Measurements from ENCODE around the gene PATZ1.
A peak's percentile ranks its signal among the peaks of the same experiment; 100 is the strongest.
"Not testable (repeated sequence)": the region's sequence is repeated elsewhere in the genome, so short reads cannot be mapped to it uniquely, and the experiment has no call there.

The PATZ1 gene

DNA sequence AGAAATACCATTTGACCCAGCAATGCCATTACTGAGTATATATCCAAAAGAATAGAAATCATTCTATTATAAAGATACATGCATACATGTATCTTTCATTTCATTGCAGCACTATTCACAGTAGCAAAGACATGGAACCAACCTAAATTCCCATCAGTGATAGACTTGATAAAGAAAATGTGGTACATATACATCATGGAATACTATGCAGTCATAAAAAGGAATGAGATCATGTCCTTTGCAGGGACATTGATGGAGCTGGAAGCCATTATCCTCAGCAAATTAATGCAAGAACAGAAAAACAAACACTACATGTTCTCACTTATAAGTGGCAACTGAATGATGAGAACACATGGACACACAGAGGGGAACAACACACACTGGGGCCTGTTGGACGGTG lies 31.9 kb downstream of the PATZ1 start:
- DNase-seq (ENCODE audit: low read depth in 1 of 2, low spot score in 1 of 2): not testable (repeated sequence)

DNA sequence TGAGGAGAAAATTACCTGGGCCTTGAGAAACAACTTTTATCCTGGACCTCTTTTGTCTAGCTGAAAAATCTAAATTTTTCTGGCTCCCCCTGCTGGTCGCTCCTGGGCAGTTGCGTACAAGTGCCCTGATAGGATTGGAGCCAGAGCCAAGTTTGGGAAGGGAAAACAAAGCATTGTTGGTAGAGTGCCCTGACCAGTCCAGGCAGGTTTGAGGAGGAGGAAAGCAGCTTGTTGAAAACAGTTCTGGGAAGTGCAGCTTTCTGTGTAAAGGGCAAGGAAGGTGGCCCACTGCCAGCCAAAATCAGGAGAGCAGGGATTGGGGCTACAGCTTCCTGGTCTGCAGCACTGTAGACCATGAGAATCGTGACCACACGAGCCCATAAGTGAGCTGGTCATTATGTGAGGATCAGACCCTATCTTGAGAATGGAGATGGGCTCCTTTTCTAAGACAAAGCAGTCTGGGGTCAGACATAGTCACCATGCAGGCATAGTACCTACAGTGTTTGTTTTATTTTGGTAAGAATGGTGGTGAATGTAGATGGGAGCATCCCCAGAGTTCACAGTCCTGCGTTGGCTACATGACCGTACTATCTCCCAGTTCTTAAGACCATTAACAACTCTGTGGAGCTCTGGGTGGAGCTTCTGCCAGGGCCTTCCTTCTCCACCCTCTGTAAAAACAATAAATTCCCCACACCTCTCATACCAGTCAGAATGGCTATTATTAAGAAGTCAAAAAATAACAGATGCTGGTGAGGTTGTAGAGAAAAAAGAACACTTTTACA lies 32.6 kb downstream of the PATZ1 start:
- DNase-seq (ENCODE audit: low read depth in 1 of 2, low spot score in 1 of 2): peak; percentile 33 to 39

DNA sequence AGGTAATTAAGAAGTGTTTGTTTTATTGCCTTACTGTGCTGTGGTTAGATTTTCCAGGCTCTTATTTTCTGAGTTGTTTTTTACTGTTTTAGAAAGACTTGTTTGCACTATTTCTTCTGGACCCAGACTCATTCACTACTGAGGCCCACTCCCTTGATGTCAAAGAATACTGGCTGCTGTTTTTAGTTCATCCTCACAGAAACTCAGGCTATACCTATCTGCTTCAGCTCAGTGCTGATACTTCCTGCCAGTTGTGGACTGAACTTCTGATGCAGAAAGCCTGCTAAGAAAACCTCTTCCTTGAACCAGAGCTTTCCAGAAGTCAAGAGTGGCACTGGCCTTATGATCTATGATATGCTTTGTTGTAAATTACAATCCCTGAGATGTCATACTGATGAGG lies 38.0 kb downstream of the PATZ1 start:
- DNase-seq (ENCODE audit: low read depth in 1 of 2, low spot score in 1 of 2): no peak

DNA sequence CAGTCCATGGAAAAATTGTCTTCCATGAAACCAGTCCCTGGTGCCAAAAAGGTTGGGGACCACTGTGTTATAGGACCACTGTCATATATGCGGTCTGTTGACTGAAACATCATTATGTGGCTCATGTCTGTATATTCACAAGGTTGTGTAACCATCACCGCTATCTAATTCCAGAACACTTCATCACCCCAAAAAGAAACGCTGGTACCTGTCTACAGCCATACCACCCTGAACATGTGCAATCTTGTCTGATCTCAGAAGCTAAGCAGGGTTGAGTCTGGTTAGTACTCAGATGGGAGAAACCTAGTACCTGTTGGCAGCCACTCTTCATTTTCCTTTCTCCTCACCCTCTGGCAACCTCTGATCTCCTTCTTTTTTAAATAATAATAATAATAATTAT lies 41.0 kb downstream of the PATZ1 start:
- no peak for DNase-seq (ENCODE audit: low read depth in 1 of 2, low spot score in 1 of 2)

DNA sequence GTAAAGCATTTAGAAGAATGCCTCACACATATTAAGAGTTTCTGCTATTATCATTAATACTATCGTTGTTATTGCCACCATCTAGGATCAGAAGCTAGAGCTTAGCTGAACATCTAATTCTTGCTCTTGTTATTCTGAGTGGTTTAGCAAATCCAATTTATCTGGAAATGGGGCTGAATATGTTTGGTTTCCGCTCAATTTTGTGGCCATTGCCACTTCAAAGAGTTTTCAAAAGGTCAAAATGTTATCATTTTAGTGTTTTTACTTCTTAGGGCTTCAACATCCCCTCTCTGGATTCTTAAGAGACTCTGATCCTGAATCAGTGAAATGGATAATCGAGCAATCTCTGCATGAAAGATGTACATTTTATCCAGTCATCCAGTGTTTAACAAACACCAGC lies 43.6 kb downstream of the PATZ1 start:
- DNase-seq (ENCODE audit: low read depth in 1 of 2, low spot score in 1 of 2): no peak

DNA sequence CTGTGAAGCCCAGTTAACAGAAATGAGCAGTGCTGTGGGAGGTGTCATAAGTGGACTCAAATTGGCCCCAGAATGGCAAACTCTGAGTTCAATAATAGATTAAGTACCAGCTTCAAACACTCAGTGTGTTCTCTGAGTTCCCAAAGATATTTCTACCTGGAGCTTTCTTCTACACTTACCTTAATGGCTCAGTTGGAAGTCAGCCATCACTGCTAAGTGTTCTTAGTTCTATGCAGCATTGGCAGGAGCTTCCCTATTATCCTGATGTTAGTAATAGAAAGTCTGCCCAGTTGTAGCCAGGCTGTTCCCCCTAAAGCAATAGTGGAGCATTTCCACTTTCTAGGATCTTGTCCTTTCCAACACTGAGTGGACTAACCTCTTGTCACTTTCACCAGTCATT lies 44.1 kb downstream of the PATZ1 start:
- DNase-seq (ENCODE audit: low read depth in 1 of 2, low spot score in 1 of 2): no peak

DNA sequence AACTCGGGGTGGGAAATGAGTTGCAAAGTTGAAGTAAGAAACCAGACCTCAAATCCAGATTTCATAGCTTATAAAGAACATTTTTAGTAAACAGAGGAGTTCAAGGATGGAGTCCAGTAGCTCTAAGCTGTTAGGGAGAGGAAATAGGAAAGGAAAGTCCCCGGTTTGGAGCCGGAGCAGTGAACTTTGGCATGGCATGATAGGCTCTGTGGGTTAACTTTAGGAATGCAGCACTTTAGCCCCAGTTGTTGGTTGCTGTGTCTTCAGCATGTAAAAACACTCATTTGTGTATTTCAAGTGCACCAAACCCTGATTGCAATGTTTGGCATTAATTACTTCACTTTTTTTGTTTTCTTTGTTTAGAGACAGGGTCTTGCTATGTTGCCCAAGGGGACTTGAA lies 45.2 kb downstream of the PATZ1 start:
- no peak for DNase-seq (ENCODE audit: low read depth in 1 of 2, low spot score in 1 of 2)

DNA sequence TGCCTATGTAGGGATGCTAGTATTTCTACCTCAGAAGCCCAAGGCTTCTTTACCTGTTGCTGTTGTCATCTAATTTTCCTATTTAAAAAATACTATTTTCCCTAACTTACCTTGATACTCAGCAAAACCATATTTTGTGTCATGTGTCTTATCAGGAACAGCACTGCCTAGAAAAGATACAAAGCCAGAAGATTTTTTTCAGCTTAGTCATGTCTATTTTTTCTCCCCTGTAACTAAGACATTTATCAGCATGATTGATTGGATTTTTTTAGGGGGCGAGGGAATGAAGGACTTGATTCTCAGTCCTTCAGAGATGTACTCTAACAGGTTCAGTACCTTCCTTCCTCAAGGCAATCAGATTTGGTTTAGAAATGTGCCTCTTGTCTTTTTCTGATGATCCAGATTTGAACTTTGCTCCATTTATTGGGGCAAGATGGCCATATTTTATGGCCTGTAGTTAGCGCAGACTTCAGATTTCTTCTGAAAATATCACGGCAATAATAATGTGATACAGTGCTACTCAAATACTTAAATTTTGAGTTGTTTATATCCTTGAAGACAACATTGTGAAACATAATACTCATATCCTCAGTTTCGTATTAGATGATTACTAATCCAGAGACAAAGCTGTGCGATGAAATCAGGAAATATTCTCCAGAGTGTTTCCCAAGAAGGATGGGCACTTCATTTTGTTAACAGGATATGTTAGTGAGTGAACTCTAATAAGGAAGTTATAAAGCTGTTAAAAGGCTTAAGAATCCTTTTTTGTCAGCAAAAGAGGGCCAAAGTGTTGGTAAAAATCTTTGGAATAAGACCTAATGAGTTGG lies 50.1 kb downstream of the PATZ1 start:
- DNase-seq (ENCODE audit: low read depth in 1 of 2, low spot score in 1 of 2): no peak

DNA sequence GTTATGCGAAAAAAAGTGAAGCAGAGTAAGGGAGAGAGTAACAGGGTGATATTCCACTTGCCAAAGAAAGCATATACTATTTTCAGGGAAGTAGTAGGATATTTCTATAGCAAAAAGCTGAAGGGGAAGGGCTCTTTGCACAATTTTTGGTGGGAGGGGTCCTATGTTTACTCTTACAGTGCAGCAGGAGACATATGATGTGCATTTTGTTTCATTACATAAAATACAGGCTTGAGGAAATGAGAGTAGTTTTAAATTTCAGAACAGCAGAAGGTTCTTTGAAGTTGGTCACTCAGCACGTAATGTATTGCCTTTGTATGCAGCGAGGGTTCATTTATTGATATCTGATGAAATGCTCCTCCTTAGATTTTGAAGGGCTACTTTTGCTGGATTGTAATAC lies 50.8 kb downstream of the PATZ1 start:
- DNase-seq (ENCODE audit: low read depth in 1 of 2, low spot score in 1 of 2): no peak

DNA sequence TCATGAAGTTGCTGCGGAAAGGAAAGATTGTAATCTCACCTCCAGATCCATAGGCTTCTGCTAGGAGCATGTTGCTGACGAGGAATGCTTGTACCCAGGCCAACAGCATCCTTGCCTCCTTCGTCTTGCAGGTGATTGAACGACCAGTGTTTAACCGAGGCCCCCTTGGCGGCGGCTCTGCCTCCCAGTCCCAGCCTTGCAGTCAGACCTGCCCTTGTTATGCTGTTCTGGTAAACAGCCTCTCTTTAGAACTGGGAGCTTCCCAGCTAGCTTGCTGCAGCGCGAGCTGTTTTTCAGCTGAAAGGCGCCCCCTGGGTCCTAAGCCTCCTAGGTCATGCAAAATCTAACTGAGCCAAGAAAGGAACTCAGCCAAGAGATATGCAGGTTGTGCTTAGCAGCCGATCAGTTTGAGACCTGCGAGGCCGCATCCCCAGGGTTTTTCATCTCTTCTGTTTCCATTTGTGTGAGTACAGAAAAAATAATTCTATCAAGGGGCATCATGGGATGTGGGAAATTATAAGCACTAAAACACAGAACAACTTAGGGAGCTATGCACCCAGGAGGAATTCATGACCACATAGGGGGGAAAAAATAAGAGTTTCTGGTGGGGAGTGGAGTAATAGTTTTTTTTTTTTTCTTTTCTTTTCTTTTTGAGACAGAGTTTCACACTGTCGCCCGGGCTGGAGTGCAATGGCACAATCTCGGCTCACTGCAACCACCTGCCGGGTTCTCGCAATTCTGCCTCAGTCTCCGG lies 53.7 kb downstream of the PATZ1 start, which contains the start of gene PIK3IP1:
Gene PIK3IP1, minus strand, starts transcription at position 253 of the 754 bp plus-strand sequence. Its CDS starts 144 bp downstream, at position 109.
- peak; percentile 69 to 72 for DNase-seq (ENCODE audit: low read depth in 1 of 2, low spot score in 1 of 2)

DNA sequence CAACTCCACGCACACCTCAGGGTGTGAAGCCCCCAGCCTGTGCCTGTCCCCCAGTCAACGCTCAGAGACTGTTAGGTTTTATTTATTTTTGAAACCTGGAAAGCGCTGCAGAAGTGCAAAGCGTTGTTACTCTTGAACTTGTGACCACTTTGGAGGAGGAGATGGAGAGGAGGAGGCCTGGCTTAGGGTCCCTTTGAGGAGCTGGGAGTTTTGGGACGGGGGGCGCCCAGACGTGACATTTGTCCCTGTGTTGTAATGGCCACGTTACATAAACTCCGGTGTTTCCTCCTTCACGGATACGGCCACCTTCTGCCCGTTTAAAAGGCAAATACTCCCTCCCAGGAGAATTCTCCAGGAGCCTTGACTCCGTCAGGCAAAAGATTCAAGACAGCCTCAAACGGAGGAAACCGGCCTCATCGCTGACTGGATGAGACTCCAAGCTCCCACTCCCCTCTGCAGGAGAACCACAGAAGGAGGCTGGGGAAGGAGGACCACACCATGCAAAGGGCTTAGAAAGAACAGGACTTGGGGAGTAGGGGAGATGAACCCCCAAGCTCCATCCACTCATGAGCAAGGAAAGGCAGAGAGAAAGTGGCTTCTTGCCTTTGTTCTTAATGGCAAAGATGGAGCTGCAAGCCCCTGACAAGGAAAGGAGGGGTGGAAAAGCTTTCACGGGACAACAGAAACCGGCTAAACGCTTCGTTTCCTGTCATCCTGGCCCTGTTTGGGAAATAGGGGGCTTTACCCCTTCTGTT lies 54.5 kb downstream of the PATZ1 start:
- DNase-seq (ENCODE audit: low read depth in 1 of 2, low spot score in 1 of 2): no peak

DNA sequence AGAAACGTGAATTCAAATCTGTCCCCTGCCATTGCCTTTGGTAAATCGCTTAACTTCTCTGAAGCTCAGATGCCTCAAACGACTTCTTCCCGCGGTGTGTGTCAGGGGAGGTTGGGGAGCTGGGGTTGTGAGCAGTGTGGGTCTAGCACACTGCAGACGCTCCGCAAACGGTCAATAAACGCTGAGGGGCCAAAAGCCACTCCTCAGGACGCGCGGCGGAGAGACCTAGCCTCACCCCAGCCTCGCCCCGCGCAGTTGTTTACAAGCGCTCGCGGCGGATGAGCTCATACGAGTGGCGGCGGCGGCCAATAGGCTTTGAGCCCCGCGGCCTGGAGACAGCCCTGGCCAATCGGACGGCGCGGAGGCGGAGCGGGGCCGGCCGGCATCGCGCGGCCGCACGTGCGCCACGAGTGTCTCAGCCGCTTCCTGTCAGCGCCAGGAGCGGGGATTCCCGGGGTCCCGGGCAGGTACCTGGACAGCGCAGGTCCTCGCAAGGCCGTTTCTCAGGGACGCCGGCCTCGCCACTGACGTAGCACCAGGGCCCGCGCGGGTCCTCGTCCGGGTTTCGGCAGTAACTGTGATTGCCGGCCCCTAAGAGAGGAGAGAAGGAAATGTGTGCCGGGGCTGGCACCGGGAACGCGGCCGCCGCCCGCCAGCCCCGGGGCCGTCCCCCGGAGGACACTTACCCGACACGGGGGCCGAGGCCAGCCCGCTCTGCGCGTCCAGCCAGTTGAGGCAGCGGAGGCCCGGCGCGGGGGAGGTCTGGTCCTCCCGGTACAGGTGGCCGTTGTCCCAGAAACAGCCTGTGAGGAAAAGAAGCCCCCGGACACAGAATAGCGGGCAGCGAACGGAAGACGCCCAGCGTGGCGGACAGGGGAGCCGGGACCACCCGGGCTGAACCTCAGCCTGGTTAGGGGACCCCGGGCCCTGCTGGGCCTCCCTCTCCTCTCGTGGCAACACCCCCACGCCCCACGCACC lies 55.4 kb downstream of the PATZ1 start:
- DNase-seq (ENCODE audit: low read depth in 1 of 2, low spot score in 1 of 2): peak; percentile 88 to 94

DNA sequence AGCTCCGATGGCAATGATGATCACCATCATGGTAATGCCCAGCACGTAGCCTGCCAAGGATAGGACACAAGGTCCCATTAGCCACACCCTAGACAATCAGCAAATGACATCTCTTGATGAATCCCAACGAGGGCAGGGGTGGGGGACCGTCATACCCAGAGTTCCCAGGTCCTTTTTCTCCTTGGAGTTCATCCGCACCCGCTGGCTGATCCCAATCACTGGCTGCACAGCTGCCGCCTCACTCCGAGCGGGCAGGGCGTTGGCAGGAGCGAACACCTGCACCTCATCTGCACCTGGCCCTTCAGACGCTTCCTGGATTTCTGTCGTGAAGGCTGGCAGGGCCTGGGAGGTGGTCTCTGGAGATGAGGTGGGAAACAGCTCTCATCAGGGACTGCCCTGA lies 56.8 kb downstream of the PATZ1 start:
- DNase-seq (ENCODE audit: low read depth in 1 of 2, low spot score in 1 of 2): no peak

DNA sequence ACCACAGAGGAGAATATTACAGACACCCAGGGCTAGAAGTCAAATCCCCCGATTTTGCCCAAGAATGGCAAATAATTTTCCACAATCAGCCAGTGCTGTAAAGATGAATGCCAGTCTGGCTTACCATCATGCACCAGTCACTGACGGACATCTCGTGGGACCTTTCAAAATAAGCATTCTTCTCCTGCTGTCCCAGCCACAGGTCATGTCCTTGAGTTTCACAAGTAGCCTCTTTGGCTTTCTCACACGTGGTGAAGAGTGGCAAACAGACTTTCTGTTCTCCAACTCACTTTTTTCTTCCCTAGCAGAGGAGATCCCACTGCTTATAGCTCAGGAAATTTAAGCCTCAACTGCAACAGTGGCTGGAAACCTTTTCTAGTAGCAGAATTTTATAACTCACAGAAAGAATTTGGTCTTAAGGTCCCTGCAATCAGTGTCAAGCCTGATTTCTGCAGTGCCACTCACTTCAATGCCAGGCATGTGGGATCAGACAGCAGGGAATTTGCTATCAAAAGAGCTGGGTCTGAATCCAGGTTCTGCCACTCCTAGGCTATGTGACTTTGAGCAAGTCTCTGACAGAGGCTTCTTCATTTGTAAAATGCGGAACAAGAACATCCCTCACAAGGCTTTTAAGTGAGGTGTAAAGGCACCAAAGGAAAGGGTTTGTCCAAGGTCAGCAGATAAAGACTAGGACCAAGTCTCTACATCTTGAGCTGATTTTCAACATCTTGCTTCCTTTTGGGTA lies 57.5 kb downstream of the PATZ1 start:
- no peak for DNase-seq (ENCODE audit: low read depth in 1 of 2, low spot score in 1 of 2)

DNA sequence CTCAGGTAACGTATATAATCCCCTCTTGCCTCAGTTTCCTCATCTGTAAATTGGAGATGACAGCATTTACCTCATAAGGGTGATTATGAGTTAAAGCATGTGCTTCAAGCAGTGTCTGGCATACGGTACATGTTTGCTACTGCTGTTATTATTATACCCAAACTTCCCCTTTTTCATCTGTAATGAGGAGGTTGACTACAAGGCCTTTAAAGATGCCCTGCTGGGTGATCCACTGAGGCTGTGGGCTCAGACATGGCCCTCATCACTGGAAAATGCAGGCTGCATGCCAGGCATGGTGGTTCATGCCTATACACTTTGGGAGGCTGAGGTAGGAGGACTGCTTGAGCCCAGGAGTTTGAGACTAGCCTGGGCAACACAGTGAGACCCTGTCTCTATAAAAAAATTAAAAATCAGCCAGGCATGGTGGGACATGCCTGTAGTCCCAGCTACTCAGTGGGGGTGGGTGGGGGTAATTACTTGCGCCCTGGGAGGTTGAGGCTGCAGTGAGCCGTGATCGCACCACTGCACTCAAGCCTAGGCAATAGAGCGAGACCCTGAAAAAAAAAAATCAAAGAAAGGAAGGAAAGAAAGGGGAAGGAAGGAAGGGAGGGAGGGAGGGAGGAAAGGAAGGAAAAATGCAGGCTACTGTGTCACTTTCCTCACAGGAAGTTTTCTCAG lies 58.2 kb downstream of the PATZ1 start:
- no peak for DNase-seq (ENCODE audit: low read depth in 1 of 2, low spot score in 1 of 2)

DNA sequence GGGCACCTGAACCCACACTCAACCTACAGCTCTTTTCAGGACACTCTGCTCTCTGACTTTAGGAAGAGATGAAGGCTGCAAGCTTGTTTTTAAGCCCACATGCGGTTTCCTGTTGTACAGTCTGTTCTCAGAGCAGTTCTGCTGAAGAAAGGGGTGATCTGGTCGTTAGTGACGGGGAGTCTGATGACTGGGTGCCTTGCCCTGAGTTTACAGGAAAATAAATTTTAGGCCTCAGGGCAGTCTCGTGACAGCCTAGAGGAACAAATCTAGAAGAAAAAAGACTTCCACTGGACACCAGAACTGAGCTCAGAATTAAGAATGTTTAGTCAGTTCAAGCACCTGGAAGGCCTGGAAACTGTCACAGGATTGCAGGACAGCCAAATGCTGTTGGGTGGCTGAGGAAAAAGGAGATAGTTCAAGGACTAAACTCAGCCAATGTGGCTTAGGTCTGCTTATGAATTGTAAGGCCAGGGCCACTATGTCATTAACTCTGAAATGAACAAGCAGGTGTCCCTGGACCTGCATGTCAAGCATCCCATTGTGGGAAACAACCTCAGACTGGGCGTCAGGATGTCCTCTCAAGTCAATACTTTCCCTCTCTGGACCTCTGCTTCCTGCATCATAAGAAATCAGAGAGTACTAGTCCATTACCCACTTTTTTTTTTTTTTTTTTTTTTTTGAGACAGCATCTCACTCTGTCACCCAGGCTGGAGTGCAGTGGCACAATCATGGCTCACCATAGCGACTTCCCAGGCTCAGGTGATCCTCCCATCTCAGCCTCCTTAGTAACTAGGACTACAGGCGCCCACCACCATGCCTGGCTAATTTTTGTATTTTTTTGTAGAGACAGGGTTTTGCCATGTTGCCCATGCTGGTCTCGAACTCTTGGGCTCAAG lies 59.5 kb downstream of the PATZ1 start:
- peak in 1 of 2 donors; percentile 44 for DNase-seq (ENCODE audit: low read depth in 1 of 2, low spot score in 1 of 2)

Measured in stimulated activated CD4-positive, alpha-beta T cell treated with anti-CD3 and anti-CD28 coated beads, Interleukin-15, amount 100 ng/mL, for 1 hour (primary cell).